ENCODE results near the gene NELL2. TPM values are rescaled to one million over a fixed set of nuclear protein-coding genes. Genes with fewer than 3 reads are reported as not detected.

Gene NELL2
- total RNA-seq, 4 donors from 2014 or later = 2.6 to 32.3 (median 11.9) TPM

- TF ChIP-seq POLR2A (IDR thresholded peaks at IDR 0.05) (no peak), CTCF (IDR thresholded peaks at IDR 0.05) (no peak)
- DNase-seq (ENCODE audit: low spot score in 2 of 2) = no peak
- no peak overlapping the region for H3K4me3 ChIP-seq (ENCODE audit: low read depth, poor library complexity, severe bottlenecking)
- intact Hi-C loops (cut with DNase I; ENCODE audit: low total_unique reads) = no loop called here
Measured at GRCh38 chr12:44503329-44503728, 372.8 kb downstream of the NELL2 start.

- no peak for DNase-seq (ENCODE audit: low spot score in 2 of 2)
Measured at GRCh38 chr12:44502681-44503080, 373.4 kb downstream of the NELL2 start.

GRCh38 chr12:44500423-44500822, 375.7 kb downstream of the NELL2 start:
- intact Hi-C loops (cut with DNase I; ENCODE audit: low total_unique reads) = no loop called here
- no peak overlapping the region for H3K4me3 ChIP-seq (ENCODE audit: low read depth, poor library complexity, severe bottlenecking)
- no peak for DNase-seq (ENCODE audit: low spot score in 2 of 2)
- TF ChIP-seq CTCF (IDR thresholded peaks at IDR 0.05) (no peak), POLR2A (IDR thresholded peaks at IDR 0.05) (no peak)
- 94 to 98% methylated on average over 19 to 21 of the region's 24 CpGs for WGBS, 2 donors

More at GRCh38 chr12:44502681-44503080, 373.4 kb downstream of the NELL2 start:
- intact Hi-C loops (cut with DNase I; ENCODE audit: low total_unique reads) = no loop called here
- WGBS, 2 donors = 89 to 96% methylated on average over 8 to 14 of the region's 14 CpGs
- H3K4me3 ChIP-seq (ENCODE audit: low read depth, poor library complexity, severe bottlenecking) = no peak overlapping the region
- TF ChIP-seq CTCF (IDR thresholded peaks at IDR 0.05) (no peak), POLR2A (IDR thresholded peaks at IDR 0.05) (no peak)

GRCh38 chr12:44497044-44497443, 379.1 kb downstream of the NELL2 start:
- no peak for DNase-seq (ENCODE audit: low spot score in 2 of 2)
- H3K4me3 ChIP-seq (ENCODE audit: low read depth, poor library complexity, severe bottlenecking) = no peak overlapping the region
- intact Hi-C loops (cut with DNase I; ENCODE audit: low total_unique reads) = no loop called here
- WGBS, 2 donors = 80 to 86% methylated on average over 1 of the region's 1 CpG
- TF ChIP-seq CTCF (IDR thresholded peaks at IDR 0.05) (no peak), POLR2A (IDR thresholded peaks at IDR 0.05) (no peak)

- TF ChIP-seq POLR2A (IDR thresholded peaks at IDR 0.05) (no peak), CTCF (IDR thresholded peaks at IDR 0.05) (no peak)
- no peak overlapping the region for H3K4me3 ChIP-seq (ENCODE audit: low read depth, poor library complexity, severe bottlenecking)
- DNase-seq (ENCODE audit: low spot score in 2 of 2) = no peak
- intact Hi-C loops (cut with DNase I; ENCODE audit: low total_unique reads) = no loop called here
Measured at GRCh38 chr12:44490181-44490580, 385.9 kb downstream of the NELL2 start.

GRCh38 chr12:44488180-44488579, 387.9 kb downstream of the NELL2 start:
- intact Hi-C loops (cut with DNase I; ENCODE audit: low total_unique reads) = no loop called here
- no peak for DNase-seq (ENCODE audit: low spot score in 2 of 2)
- TF ChIP-seq POLR2A (IDR thresholded peaks at IDR 0.05) (no peak), CTCF (IDR thresholded peaks at IDR 0.05) (no peak)
- 82 to 88% methylated on average over 3 of the region's 3 CpGs for WGBS, 2 donors
- H3K4me3 ChIP-seq (ENCODE audit: low read depth, poor library complexity, severe bottlenecking) = no peak overlapping the region

All from lower leg skin (tissue), 4 donors.